8988T (cell line): Measurements from ENCODE around the gene VOPP1.
"Not testable (repeated sequence)": the region's sequence is repeated elsewhere in the genome, so short reads cannot be mapped to it uniquely, and the experiment has no call there.

Source experiments
- DNase-seq: peaks from one replicate; pipeline ENCODE4 v3.0.0; 2011

The VOPP1 gene

DNA sequence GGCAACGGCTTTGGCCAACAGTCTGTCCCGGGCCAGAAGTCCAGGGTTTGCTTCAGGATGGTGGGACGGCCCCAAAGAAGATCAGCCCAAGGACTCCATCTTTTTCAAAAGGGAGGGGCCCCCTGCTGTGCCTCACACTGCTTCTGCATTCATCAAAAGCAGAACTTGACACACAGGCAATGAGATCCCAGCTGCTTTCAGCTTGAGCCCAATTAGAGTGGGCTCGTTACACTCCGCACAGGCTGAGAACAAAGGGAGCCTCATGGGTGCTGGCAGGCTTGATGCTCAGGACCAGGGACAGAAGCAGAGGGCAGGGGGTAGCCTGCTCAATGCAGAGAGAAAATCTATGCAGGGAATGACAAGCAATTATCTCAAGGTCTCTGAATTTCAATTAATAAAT lies 45.5 kb downstream of the VOPP1 start:
- DNase-seq, result no peak

GRCh38 chr7:55526329-55526728 lies 46.0 kb downstream of the VOPP1 start:
- DNase-seq, result no peak

GRCh38 chr7:55524558-55525310 lies 47.6 kb downstream of the VOPP1 start:
- DNase-seq, result no peak

- DNase-seq, result no peak
These were observed 48.9 kb downstream of the VOPP1 start for GRCh38 chr7:55523366-55523765.

DNA sequence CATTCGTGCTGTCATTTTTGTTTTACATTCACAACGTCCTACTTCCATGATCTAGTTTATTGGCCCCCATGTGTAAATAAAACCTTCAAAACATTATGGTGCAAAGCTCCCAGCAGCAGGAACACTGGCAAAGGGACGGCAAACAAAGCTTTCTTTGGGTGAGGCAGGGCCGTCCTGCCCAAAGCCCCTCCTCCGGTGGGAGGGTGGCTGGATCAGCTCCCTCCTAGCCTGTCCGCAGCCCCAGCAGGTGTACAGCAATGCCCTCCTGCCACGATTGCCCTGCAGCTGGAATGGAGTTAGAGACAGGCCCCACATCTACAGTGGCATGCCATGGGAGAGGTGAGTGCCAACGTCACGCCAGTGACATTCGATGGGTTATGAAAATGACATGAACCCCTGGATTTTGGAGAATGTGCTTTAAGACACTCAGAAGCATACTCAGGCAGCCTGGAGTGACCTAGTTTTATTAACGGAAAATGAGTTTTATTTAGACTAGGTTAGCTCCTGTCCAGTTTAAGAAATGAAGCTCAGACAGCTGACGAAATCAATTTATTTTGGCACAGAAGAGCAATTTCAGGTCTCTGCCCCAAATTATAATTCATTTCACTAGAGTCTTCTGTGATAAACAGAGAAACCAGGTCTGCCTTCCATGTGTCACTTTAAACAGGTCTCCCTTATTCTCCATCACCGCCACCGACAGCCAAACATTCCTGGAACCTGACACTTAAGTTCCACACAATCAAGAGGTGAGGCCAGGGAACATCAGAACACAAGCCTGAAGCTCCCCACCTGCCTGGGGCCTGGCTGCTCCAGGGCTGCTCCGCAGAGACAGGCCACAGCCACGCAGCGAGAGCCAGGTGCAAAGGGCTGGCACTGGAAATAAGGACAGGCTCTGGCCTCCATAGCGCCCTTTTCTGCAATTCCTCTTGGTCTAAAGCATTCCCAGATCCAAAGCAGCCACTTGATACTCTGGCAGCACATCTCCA lies 50.1 kb downstream of the VOPP1 start:
- no peak for DNase-seq

DNA sequence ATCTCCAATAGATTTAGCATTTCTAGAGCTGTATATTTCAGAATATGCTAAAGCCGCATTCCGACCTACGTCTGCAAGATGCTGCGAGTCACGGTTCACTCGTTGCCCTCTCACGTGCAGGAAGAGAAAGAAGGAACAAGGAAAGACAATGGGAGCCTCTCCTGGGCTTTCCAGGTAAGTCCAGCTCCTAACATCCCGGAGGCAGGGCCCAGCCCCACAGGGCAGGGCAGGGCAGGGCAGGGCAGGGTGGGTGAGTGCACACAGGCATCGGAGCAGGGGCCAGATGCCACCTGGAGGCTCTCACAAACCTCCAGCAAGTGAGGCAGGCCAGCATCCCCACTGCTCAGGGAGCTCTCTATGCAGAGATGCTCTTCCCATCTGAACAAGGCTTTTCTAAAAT lies 50.8 kb downstream of the VOPP1 start:
- no peak for DNase-seq

DNA sequence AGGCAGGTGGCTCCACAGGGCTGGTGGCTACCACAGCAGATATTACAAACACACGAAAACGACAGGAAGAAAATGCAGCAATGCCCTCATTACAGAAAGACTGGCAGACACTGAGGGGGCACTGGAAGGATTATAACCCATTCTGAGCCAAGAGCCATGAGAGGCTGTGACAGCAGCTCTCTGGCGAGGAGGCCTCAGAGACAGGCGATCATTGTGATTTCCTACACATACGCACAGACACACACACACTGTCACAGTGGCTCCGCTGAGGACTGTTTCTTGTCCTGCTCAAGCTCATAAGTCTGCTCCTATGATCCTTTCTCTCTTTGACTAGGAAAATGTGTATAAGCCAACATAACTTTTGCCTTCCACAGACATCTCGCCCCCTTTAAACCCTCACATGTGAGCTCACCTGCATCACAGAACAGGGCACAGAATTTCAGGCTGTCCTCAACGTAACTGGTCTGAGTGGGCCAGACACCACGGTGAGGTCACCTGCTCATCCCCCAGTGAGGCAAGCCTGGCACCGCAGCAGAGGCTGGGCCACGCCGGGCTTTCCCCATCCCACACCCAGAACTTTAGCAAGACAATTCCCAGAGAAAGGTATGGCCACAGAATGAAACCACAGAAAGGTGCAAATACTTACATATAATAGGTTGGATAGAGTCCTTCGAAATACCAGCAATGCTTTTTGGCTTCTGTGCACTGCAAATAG lies 51.7 kb downstream of the VOPP1 start:
- DNase-seq, result no peak

- DNase-seq, result no peak
These were observed 53.5 kb downstream of the VOPP1 start for GRCh38 chr7:55518836-55519235.

- DNase-seq, result no peak
These were observed 54.2 kb downstream of the VOPP1 start for GRCh38 chr7:55517936-55518689.

DNA sequence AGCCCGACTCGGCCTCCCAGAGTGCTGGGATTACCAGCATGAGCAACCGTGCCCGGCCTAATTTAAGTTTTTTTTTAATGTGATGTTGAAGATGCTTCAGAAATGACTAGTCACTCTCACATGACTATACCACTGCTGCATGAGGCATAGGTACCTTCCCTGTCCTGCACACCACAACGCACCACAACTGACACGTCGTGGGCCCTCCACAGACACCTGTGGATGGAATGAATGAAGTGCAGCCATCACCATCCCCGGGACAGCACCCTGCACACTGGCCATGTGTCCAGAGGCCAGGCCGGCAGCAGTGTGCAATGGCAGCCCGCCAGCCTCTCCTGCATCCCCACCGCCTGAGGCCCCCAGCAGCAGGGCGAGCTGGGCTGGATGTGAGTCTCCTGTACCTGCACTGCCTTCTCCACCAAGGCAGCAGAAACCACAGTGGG lies 55.1 kb downstream of the VOPP1 start:
- DNase-seq, result no peak

GRCh38 chr7:55516409-55516808 lies 55.9 kb downstream of the VOPP1 start:
- DNase-seq, result no peak

GRCh38 chr7:55515569-55516279 lies 56.6 kb downstream of the VOPP1 start:
- no peak for DNase-seq

DNA sequence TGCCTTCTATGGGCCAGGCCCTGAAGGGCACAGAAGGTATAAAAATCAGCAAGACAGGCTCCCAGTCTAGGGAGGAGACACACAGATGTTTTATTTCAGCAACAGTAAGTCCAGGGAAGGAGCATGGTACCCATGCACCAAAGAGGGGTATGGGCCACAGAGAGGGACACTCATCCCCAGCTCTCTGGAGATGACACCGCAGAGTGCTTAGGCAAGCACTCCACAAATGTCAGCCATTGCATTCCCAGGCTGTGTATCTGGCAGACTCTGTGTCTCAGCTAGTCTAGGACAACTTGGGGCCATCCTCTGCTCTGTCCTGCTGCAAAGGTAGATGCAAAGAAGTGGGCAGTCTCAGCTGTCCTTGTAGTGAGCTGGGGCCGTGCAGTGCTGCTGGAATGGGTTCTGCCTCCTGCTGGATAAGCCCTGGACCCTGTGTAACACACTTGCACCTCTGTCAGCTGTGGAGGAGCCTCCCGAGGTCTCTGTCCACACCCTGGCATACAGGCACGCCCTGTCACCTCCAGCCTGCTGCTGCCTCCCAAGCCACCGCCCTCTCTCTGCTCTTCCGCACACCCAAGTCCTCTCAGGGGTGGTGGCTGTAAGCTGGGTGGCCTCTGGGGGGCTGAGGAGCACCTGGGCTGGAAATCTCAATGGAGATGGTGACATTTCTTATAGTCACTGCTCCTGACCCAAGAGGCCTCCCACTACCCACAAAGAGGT lies 57.6 kb downstream of the VOPP1 start:
- no peak for DNase-seq

- no peak for DNase-seq
These were observed 58.4 kb downstream of the VOPP1 start for GRCh38 chr7:55513868-55514267.

GRCh38 chr7:55512635-55513191 lies 59.6 kb downstream of the VOPP1 start:
- DNase-seq, result no peak

- no peak for DNase-seq
These were observed 61.7 kb downstream of the VOPP1 start for GRCh38 chr7:55510621-55511020.

DNA sequence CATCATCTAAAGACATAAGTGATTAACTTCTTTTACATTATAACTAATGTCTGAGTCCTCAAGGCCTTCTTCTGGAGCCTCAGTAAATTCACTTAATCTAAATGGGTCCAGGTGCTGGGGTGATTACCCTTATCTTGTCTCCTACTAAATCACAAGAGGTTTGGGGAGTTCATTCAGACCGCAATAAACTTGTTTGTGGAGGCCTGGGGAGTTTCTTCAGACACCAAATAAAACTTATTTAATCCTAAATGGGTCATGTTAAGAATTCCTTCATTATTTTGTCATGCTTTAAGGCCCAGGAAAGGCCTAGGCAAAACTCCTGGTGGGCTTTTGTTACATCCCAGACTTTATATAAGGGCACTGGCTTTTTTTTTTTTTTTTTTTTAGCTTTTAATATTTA lies 62.1 kb downstream of the VOPP1 start:
- DNase-seq, result not testable (repeated sequence)

GRCh38 chr7:55509322-55509721 lies 63.0 kb downstream of the VOPP1 start:
- no peak for DNase-seq

DNA sequence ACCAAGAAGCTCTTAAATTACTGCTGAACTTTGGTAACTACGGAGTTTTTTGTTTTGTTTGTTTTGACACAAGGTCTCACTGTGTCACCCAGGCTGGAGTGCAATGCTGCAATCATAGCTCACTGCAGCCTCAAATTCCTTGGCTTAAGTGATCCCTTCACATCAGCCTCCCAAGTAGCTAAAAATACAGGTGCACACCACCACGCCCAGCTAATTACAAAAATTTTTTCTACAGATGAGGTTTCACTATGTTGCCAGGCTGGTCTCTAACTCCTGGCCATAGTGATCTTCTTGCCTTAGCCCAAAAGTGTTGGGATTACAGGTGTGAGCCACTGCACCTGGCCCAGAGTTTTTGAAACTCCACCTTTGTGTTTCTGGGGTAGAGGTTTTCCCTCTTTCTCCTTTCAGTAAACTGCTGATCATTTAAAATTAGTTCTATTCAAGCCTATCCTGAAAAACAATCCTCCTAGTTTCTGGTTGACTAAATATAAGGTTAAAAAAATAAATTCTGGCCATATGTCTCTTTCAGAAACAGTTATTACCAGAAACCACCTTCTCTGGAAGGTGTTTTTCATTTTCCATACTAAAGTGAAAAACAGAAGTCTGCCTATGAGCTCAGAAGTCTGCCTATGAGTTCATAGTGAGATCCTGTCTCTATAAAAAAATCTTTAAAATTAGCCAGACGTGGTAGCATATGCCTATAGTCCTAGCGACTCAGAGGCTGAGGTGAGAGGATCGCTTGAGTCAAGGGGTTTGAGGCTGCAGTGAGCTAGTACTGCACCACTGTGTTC lies 63.9 kb downstream of the VOPP1 start:
- DNase-seq, result no peak

- no peak for DNase-seq
These were observed 64.6 kb downstream of the VOPP1 start for GRCh38 chr7:55507743-55508142.
